Myocyte (in vitro differentiated cells): Measurements from ENCODE around the gene GPR61. TPM values are rescaled to one million over a fixed set of nuclear protein-coding genes. Genes with fewer than 3 reads are reported as not detected.

Experiments used
- DNase-seq: peaks from one replicate; pipeline ENCODE4 v3.0.0-alpha.2; 2012; ENCODE audit warnings: low read depth
- total RNA-seq: library from RNA; depleted of rRNA; stranded (reverse); fragments of >200 nt; gene quantifications from 2 replicates; pipeline ENCODE4 v1.2.3, GENCODE V29; 2014

Gene GPR61
- total RNA-seq, 1 donor from 2014 or later: 0.13 TPM

- DNase-seq: peak; percentile 65
These were observed 4.2 kb upstream of the GPR61 start for GRCh38 chr1:109535481-109535880.

GRCh38 chr1:109535971-109536491 is 3.6 kb upstream of the GPR61 start:
- DNase-seq: peak; percentile 96

GRCh38 chr1:109537450-109538178 is 2.1 kb upstream of the GPR61 start:
- no peak for DNase-seq

DNA sequence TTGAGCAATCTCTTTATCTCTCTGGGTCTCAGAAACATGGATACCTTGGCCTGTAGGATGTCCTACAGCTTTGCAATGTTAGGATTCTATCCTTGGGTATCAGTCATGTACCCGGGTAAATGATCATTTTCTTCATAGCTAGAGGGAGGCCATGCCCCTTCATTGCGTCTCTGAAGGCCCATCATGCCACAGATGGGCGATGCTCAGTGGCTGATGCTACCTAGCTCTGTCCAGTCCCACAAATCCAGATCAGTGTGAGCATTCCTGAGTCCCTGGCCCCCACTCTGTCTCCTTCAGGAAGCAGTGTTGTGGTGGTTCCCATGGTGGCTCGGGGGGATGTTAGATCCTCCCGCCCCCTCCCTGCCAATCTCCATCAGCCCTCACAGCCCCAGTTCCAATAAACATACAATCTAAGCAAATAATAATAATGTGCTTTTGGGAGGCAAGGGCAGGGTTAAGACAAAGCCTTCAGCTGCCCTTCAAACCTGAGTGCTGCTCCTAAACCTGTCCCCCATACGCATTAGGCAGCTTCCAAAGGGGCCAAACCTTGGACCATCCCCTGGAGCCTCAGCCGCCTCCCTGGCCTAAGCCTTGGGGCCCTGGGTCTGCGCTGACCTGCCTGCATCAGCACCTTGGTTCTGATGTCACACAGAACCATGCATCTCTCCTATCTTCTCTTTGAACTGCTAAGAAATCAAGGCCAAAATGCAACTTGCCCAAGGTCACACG is 681 bp upstream of the GPR61 start:
- no peak for DNase-seq

DNA sequence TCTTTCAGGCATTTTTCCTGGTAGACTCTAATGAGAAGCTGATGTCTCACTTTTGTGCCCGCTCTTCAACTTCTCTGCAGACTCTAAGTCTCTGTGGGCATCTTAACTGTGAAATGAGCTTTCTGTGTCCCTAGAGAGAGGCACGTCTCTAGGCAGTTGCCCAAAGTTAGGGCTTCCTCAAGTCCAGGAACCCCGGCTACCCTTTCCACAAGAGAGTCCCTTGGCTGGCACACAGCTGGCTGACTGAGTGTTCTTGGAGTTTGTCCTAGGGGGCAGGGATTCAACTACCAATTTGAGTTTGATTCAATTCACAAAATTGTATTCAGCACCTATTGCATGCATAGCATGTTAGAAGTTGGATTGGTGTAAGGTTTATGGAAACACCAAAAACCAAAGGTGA is 1.4 kb downstream of the GPR61 start:
- DNase-seq: no peak

DNA sequence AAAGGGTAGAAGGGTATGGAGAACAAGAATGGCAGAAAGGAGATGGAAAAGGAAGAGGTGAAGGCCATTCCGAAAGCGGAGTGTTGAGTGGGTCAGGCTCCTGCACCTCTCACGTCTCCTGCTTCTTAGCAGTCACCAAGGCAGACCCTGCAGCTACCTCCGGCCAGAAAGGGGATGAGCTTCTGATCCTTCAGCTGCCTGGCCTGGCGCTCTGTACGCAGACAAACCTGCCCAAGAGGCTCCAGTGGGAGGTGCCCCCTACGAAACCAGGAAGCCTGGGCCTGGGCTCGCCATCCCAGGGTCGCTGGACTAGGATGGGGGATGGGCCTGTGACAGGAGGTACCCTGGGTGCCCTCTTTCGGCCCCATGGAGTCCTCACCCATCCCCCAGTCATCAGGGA is 3.0 kb downstream of the GPR61 start:
- no peak for DNase-seq

- DNase-seq: no peak
These were observed 3.8 kb downstream of the GPR61 start for GRCh38 chr1:109543283-109543987.

DNA sequence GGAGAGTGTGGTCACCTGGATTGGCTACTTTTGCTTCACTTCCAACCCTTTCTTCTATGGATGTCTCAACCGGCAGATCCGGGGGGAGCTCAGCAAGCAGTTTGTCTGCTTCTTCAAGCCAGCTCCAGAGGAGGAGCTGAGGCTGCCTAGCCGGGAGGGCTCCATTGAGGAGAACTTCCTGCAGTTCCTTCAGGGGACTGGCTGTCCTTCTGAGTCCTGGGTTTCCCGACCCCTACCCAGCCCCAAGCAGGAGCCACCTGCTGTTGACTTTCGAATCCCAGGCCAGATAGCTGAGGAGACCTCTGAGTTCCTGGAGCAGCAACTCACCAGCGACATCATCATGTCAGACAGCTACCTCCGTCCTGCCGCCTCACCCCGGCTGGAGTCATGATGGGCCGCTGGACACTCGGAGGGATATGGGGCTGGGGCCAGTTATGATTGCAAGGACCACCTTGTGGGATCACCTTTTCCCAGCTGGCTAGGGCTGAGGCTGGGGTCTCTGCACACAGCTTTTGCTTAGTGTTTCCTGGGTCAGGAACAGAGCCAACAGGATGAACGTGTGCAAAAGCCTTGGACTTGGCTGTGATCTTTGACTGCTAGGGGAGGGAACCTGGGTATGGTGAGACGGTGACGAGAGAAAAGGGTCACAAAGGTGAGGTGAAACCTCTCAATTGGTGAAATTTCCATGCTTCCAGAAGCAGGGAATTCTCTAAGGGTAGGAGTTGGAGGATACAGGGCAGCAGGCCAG is 4.5 kb downstream of the GPR61 start:
- DNase-seq: no peak

DNA sequence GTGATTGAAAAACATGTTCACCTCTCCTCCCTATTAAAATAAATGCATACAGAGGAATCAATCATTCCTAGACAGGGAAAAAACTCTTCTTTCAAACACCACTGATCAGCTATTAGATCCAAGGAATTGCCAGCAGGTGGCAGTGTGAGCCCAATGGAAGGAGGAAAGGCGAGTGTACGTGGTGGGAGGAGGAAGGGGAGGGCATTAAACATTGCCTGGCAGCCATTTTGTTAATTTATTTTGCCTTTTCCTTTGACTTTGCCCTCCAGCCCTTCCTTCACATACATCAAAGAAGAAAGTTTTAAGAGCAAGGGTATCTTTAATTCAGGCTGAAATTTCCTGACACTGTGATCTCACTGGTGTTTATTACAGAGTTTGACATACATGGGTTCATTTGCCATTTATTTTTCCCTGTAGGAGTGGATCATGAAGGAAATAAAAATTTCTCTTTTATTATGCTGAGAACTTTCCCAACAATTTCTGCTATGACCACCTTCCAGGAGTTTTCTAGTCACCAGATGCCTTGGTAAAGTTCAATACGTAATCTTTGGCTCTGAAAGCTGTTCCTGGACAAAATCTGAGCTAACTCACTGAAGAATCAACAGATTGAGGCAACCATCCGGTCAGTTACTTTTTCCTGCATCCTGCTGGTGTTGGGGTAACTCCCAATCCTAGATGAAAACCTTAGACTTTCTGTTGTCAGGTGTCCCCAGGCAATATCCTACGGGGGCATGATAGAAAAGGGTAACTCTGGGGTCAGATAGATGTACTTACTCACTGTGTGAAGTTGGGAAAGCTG is 6.8 kb downstream of the GPR61 start:
- DNase-seq: peak; percentile 94

- no peak for DNase-seq
These were observed 8.0 kb downstream of the GPR61 start for GRCh38 chr1:109547463-109548320.

DNA sequence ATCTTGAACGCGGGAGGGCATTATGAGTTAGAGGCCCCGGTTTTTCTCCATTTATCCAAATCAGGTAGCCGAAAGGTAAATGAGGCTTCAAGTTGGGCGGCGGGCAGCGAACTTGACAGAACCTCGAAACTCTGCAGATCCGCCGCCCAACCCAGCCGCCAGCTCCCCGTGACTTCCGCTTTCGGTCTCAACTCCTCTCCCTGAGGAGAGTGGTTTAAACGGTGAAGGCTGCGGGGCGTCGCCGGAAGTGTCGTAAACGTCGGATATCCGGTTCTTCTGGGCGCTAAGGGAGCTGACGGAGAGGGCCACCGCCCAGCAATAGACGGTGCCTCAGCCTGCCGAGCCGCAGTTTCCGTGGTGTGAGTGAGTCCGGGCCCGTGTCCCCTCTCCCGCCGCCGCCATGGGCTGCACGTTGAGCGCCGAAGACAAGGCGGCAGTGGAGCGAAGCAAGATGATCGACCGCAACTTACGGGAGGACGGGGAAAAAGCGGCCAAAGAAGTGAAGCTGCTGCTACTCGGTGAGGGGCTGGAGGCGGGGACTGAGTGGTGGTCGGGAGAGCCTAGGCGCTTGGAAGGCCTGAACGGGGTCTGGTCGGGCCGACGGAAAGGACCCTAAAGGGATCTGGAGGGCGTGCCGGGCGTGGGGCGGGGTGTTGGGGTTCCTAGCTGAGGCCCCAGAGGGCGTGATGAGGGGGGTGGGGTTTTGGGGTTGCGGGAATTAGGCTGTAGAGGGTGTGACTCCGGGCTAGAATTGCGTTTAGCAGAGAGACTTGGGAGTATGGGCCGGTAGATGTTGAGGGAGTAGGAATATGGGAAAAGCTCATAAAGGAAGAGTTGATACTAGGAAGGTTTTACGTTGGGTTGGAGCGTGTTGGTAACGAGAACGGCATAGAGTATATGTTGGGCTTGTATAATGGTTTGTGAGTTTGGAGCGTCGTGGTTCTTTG is 8.9 kb downstream of the GPR61 start, which contains the start of gene GNAI3:
GNAI3 (plus strand) TSS at position 295 of the 947 bp plus-strand sequence; CDS start at position 401, 106 bp downstream.
- peak; percentile 95 for DNase-seq

- DNase-seq: no peak
These were observed 16.9 kb downstream of the GPR61 start for GRCh38 chr1:109556563-109556962.

- no peak for DNase-seq
These were observed 17.8 kb downstream of the GPR61 start for GRCh38 chr1:109557520-109557919.

- DNase-seq: no peak
These were observed 20.3 kb downstream of the GPR61 start for GRCh38 chr1:109559995-109560394.

- DNase-seq: peak; percentile 22
These were observed 24.7 kb downstream of the GPR61 start for GRCh38 chr1:109564194-109564878.

DNA sequence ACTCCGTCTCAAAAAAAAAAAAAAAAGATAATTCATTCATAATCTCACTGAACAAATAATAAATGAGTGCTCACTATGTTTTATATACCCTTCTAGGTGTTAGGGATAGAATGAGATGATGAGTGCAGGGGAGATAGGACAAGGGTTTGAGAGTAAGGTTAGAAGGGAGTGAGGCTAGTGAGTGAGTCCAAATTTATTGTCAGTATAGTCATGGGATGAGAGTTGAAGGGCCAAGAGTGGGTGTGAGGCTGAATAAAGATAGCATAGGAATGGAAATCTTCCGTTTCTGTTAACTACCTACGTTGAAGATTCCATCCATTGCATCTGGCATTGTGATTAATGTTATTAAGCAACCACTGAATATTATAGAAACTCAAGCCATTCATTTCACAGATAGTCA is 25.6 kb downstream of the GPR61 start:
- no peak for DNase-seq

GRCh38 chr1:109566982-109567381 is 27.3 kb downstream of the GPR61 start:
- no peak for DNase-seq
